Activated T-cell treated with anti-CD3 and anti-CD28 coated beads, Interleukin-2, amount 50 U/mL, for 4 hours (primary cell): ENCODE results near the gene POMGNT2. TPM values are rescaled to one million over a fixed set of nuclear protein-coding genes. Genes with fewer than 3 reads are reported as not detected.

Experiments
- ATAC-seq, 2 donors: fragments of 200-7000 bp; cut with Tn5 transposase; one replicate each; pipeline ENCODE4 v1.10.0; 2021
- DNase-seq: peaks from one replicate; pipeline ENCODE4 v3.0.0-alpha.2; 2020
- H3K27me3 Mint-ChIP-seq: one replicate; pipeline ENCODE4 v1.8.0; 2021; ENCODE audit warnings: low read depth, mixed read lengths
- H3K36me3 Mint-ChIP-seq: one replicate; pipeline ENCODE4 v1.8.0; 2022; ENCODE audit warnings: mixed read lengths; ENCODE audit not compliant: insufficient read depth
- H3K4me1 Mint-ChIP-seq: one replicate; pipeline ENCODE4 v1.8.0; 2021; ENCODE audit warnings: low read depth, mixed read lengths
- H3K4me3 Mint-ChIP-seq: one replicate; pipeline ENCODE4 v1.8.0; 2021; ENCODE audit warnings: mild to moderate bottlenecking, moderate library complexity, mixed read lengths
- H3K9me3 Mint-ChIP-seq: one replicate; pipeline ENCODE4 v1.8.0; 2021; ENCODE audit warnings: mixed read lengths
- total RNA-seq, 3 donors: library from RNA; stranded (reverse); gene quantifications; one replicate each; pipeline ENCODE4 v1.2.1, GENCODE V29; 2021

POMGNT2 gene
- total RNA-seq = 10 to 100 TPM in 2 of 3 donors, 1 to 10 TPM in 1; 10.0 to 10.6 (median 10.4) TPM

GRCh38 chr3:43105596-43106292 is at the start of gene POMGNT2:
POMGNT2 (minus strand) TSS chr3:43106079; CDS start chr3:43081431, 24,648 bp downstream.
- DNase-seq (peak; percentile 85), ATAC-seq (peak; percentile 99)
- peaks cover 9% of the 10 kb centered on the region for H3K4me1 Mint-ChIP-seq
- H3K27me3 Mint-ChIP-seq = no peaks in the 10 kb centered on the region
- H3K9me3 Mint-ChIP-seq = no peaks in the 10 kb centered on the region
- H3K36me3 Mint-ChIP-seq = no peaks in the 10 kb centered on the region
- H3K4me3 Mint-ChIP-seq = peak within 1 kb of the TSS; percentile 78

- no peaks in the 10 kb centered on the region for H3K36me3 Mint-ChIP-seq
- ATAC-seq (no peak), DNase-seq (no peak)
- peaks cover 11% of the 10 kb centered on the region for H3K4me1 Mint-ChIP-seq
- no peak overlapping the region for H3K4me3 Mint-ChIP-seq
- H3K9me3 Mint-ChIP-seq = no peaks in the 10 kb centered on the region
- H3K27me3 Mint-ChIP-seq = peaks cover 5% of the 10 kb centered on the region
These were observed 49.1 kb upstream of the POMGNT2 start for GRCh38 chr3:43154980-43155379.

DNA sequence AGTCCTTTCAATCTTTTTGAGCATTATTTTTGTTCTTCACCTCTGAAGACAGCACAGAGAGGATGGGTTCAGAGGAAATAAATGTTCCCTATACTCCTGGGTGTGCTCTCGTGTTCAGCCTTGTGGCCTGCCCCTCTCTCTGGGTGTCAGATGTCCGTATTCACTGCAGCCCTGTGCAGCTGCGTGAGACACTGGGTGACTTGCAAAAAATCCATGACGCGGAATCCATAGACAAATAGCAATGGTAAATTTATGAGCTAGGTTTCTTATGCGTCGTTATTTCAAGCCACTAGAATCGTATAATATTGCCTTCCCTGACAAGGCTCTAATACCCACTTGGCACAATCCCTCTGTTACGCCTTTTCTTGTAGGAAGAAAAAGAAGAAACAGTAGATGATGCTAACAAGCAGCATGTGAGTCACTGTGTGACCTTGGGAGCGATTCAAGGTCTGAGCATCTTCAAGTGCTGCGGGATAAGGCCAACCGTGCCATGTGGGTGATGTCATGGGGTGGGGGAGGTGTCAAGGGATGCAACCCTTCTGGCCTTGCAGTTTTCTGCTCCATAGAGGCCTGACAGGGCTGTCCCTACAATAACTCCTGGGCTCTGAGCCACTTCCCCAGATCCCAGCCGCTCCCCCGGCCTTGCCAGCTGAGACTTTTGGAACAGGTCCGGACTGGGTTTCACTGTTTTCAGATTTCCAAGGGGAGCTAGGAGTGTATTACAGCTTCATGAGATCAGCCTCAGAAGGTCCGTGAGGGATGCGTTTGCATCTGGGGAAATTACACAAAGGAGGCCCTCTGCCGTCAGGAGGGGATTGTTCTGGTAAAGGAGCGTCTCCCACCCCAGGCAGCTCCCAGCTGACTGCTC is 47.6 kb upstream of the POMGNT2 start:
- no peaks in the 10 kb centered on the region for H3K36me3 Mint-ChIP-seq
- no peak for ATAC-seq
- H3K27me3 Mint-ChIP-seq = peaks cover 5% of the 10 kb centered on the region
- no peak overlapping the region for H3K4me3 Mint-ChIP-seq
- H3K9me3 Mint-ChIP-seq = no peaks in the 10 kb centered on the region
- DNase-seq = no peak
- peaks cover 11% of the 10 kb centered on the region for H3K4me1 Mint-ChIP-seq

DNA sequence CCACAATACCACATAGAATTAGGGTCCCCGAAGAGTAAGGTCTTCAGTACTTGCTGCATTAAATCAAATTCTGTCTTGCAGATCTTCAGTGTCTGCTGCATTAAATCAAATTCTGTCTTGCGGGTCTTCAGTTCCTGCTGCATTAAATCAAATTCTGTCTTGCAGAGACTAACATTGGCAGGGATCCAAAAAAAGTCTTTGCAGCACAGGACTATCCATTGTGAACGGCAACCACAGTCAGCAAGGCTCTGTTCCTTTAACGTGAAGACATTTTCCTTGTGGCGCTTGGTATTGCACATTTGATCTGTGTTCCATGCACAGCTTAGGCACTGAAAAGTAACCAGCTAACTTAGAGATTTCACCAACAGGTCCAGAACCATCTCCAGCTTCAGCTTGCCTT is 46.8 kb upstream of the POMGNT2 start:
- DNase-seq = no peak
- no peak overlapping the region for H3K4me3 Mint-ChIP-seq
- no peaks in the 10 kb centered on the region for H3K9me3 Mint-ChIP-seq
- H3K4me1 Mint-ChIP-seq = peaks cover 11% of the 10 kb centered on the region
- no peaks in the 10 kb centered on the region for H3K36me3 Mint-ChIP-seq
- peaks cover 5% of the 10 kb centered on the region for H3K27me3 Mint-ChIP-seq
- no peak for ATAC-seq

DNA sequence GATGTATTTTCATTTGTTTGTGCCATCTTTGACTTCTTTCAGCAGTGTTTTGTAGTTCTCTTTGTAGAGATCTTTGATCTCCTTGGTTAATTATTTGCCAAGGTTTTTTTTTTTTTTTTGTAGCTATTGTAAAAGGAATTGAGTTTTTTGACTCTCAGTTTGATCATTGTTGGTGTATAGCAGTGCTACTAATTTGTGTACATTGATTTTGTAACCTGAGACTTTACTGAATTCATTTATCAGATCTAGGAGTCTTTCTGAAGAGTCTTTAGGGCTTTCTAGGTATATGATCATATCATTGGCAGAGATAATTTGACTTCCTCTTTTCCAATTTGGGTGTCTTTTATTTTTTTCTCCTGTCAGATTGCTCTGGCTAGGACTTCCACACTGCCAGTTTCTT is 42.2 kb upstream of the POMGNT2 start:
- no peaks in the 10 kb centered on the region for H3K36me3 Mint-ChIP-seq
- no peak overlapping the region for H3K4me3 Mint-ChIP-seq
- no peaks in the 10 kb centered on the region for H3K4me1 Mint-ChIP-seq
- DNase-seq = no peak
- H3K27me3 Mint-ChIP-seq = peaks cover 5% of the 10 kb centered on the region
- no peak for ATAC-seq
- no peaks in the 10 kb centered on the region for H3K9me3 Mint-ChIP-seq

- Mint-ChIP-seq H3K9me3 (no peaks in the 10 kb centered on the region), H3K4me1 (peaks cover 4% of the 10 kb centered on the region), H3K4me3 (no peak overlapping the region), H3K36me3 (no peaks in the 10 kb centered on the region), H3K27me3 (no peaks in the 10 kb centered on the region)
- no peak for ATAC-seq
- no peak for DNase-seq
These were observed 40.7 kb upstream of the POMGNT2 start for GRCh38 chr3:43146599-43146998.

DNA sequence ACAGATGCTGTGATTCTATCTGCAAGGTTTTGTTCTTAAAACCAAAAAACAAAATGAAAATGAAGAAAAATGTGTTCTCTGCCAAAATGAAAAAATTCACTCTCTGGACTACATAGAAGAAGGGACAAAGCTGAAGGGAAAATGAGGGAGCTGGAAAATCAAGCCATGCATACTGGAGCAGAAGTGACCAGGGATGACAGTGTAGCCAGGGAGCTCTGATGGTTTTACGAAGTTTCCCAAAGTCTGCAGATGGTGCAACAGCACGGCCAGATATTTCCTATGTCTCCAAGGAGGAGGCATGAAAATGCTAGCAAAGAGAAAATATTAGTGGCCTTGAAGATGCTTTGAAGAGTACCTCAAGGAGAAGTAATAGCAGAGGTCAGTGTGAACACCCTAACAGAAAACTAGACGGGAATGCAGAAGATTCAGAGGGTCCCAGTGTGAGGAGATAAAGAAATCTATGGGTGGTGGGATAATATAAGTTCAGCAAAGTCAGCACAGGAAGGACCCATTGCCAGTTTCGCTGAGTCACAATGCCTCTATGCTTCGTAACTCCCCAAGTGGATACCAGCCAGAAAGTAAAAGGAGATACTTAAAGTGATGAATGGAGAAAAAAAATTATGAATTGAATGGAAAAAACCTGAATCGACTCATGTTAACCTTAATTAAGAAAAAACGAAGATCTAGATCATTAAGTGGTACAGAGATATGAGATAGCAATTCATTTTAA is 39.0 kb upstream of the POMGNT2 start:
- Mint-ChIP-seq H3K9me3 (no peaks in the 10 kb centered on the region), H3K27me3 (no peaks in the 10 kb centered on the region), H3K36me3 (no peaks in the 10 kb centered on the region), H3K4me1 (peaks cover 4% of the 10 kb centered on the region), H3K4me3 (no peak overlapping the region)
- ATAC-seq (no peak), DNase-seq (no peak)

- Mint-ChIP-seq H3K9me3 (no peaks in the 10 kb centered on the region), H3K4me3 (no peak overlapping the region), H3K27me3 (no peaks in the 10 kb centered on the region), H3K4me1 (peaks cover 4% of the 10 kb centered on the region), H3K36me3 (no peaks in the 10 kb centered on the region)
- DNase-seq (no peak), ATAC-seq (no peak)
These were observed 36.6 kb upstream of the POMGNT2 start for GRCh38 chr3:43142472-43142871.

- Mint-ChIP-seq H3K4me1 (peaks cover 4% of the 10 kb centered on the region), H3K4me3 (no peak overlapping the region), H3K27me3 (no peaks in the 10 kb centered on the region), H3K9me3 (peaks cover 11% of the 10 kb centered on the region), H3K36me3 (no peaks in the 10 kb centered on the region)
- ATAC-seq (no peak), DNase-seq (no peak)
These were observed 32.8 kb upstream of the POMGNT2 start for GRCh38 chr3:43138488-43139231.

GRCh38 chr3:43132870-43133636 is 27.2 kb upstream of the POMGNT2 start:
- H3K36me3 Mint-ChIP-seq = no peaks in the 10 kb centered on the region
- no peak overlapping the region for H3K4me3 Mint-ChIP-seq
- H3K27me3 Mint-ChIP-seq = no peaks in the 10 kb centered on the region
- peaks cover 11% of the 10 kb centered on the region for H3K9me3 Mint-ChIP-seq
- no peaks in the 10 kb centered on the region for H3K4me1 Mint-ChIP-seq
- DNase-seq (no peak), ATAC-seq (no peak)

- ATAC-seq = no peak
- H3K36me3 Mint-ChIP-seq = no peaks in the 10 kb centered on the region
These were observed 26.3 kb upstream of the POMGNT2 start for GRCh38 chr3:43132193-43132592.

GRCh38 chr3:43128464-43128863 is 22.6 kb upstream of the POMGNT2 start:
- no peak overlapping the region for H3K4me3 Mint-ChIP-seq
- H3K9me3 Mint-ChIP-seq = peaks cover 7% of the 10 kb centered on the region
- no peaks in the 10 kb centered on the region for H3K36me3 Mint-ChIP-seq
- H3K27me3 Mint-ChIP-seq = no peaks in the 10 kb centered on the region
- DNase-seq (no peak), ATAC-seq (no peak)
- no peaks in the 10 kb centered on the region for H3K4me1 Mint-ChIP-seq

More at GRCh38 chr3:43132193-43132592, 26.3 kb upstream of the POMGNT2 start:
- Mint-ChIP-seq H3K4me3 (no peak overlapping the region), H3K27me3 (no peaks in the 10 kb centered on the region), H3K9me3 (peaks cover 11% of the 10 kb centered on the region), H3K4me1 (no peaks in the 10 kb centered on the region)
- no peak for DNase-seq

DNA sequence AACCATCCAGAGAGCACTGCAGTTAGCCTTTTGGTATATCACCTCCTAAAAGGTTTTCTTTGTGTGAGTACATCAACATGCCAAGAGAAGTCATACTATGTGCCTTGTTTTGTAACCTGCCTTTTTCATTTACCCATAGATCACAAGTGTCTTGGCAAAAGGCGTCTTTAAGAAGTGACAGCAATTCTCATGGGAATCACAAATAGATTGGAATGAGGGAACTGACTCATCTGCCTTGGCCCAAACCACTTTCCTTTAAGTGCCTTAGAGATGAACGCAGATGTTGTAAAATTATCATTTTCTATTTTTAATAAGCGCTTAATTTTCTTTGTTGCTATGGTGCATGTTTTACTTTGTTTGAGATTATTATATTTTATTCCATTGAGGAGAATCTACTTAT is 20.7 kb upstream of the POMGNT2 start:
- ATAC-seq (no peak), DNase-seq (no peak)
- H3K9me3 Mint-ChIP-seq = peaks cover 11% of the 10 kb centered on the region
- no peaks in the 10 kb centered on the region for H3K4me1 Mint-ChIP-seq
- peaks cover 8% of the 10 kb centered on the region for H3K27me3 Mint-ChIP-seq
- no peak overlapping the region for H3K4me3 Mint-ChIP-seq
- H3K36me3 Mint-ChIP-seq = no peaks in the 10 kb centered on the region
